ENCODE data around the gene SEMA4D. TPM values are rescaled to one million over a fixed set of nuclear protein-coding genes. Genes with fewer than 3 reads are reported as not detected.
A peak's percentile ranks its signal among the peaks of the same experiment; 100 is the strongest.

SEMA4D gene
- total RNA-seq, 1 donor from 2014 or later: 2.9 TPM

DNA sequence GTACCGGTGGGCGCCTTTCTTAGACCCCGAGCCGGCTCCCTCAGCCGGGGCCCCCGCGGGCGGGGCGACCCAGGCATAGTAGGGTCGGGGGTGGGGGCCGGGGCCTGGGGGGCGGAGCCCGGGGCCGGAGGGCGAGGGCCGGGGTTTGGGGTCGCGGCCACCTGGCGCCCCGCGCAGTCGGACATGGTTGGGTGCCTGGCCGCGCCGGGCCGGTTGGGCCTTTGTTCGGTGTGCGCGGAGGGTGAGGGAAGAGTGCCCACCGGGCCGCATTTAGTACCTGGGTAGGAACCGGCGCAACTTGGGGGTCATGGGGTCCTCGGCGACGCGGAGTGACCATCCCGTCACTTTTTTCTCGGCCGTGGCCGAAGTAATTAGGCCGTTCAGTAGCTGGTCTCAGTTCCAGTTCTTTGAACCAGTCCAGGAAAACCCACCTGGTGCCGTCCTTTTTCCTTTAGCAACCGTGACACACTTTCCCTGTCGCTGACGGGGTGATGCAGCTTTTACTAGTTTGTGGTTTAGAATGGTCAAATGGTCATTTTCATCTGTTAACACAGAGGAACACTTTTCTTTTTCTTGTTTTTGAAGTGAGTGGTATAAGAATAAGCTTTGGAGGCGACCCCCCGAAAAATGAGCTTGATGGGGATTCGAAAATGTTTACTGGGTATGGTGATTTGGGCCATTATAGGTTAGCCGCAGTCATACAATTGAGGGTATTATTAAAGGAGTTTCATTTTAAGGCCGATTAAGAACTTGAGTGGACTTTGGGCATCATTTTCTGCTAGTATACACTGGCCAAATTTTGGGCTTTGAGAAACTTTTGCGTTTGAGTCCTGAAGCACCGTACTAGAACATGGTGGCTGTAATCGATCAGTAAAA, 186.3 kb downstream of the SEMA4D start:
- peak; percentile 35 for DNase-seq

Other genes with a start within 250 kb of the SEMA4D start
- 115 and 161 TPM in 2 replicates for gene CKS2, start 186.9 kb downstream of the SEMA4D start, total RNA-seq
- gene SECISBP2, start 179.6 kb downstream of the SEMA4D start, total RNA-seq: 30.0 and 30.1 TPM in 2 replicates
- gene GADD45G, start 106.9 kb upstream of the SEMA4D start, total RNA-seq: not detected in 2 replicates